H1 (cell line): ENCODE results near the gene INTS1. TPM values are rescaled to one million over a fixed set of nuclear protein-coding genes. Genes with fewer than 3 reads are reported as not detected.

Experiments used
- CTCF ChIA-PET: fragments of 300-600 bp; sonication (Branson Sonifier 250); formaldehyde crosslinking; loops from one replicate; lab custom pipeline; 2021; ENCODE audit not compliant: partially characterized antibody; lab: Charles Lee
- POLR2A ChIA-PET: fragments of 300-600 bp; sonication (Branson Sonifier 250); formaldehyde crosslinking; loops from one replicate; lab custom pipeline; 2021; ENCODE audit warnings: inconsistent platforms; ENCODE audit not compliant: partially characterized antibody; lab: Charles Lee
- DNase-seq, 2 experiments: peaks; one replicate each; pipeline versions ENCODE4 v3.0.0 to v3.0.0-alpha.2; 2010 to 2022; ENCODE audit warnings: low spot score in 2 of 2, low read depth in 1 of 2, mixed read lengths in 1 of 2
- FAIRE-seq: peaks from 2 replicates; lab custom pipeline; 2011; peaks lifted over from hg19 to GRCh38; lab: Jason Lieb, UNC
- H2AFZ ChIP-seq: 2 replicates; pipeline ENCODE4 v1.8.1; 2012; ENCODE audit warnings: low read length, inconsistent platforms
- H2AK5ac ChIP-seq: 2 replicates; pipeline ENCODE4 v1.6.1; 2013; ENCODE audit warnings: low read depth, low read length
- H2BK120ac ChIP-seq: replicated peaks from 2 replicates; pipeline ENCODE3; 2013; ENCODE audit warnings: low read depth, low read length, inconsistent platforms
- H2BK12ac ChIP-seq: 2 replicates; pipeline ENCODE4 v1.6.1; 2013; ENCODE audit warnings: low read depth, low read length
- H2BK15ac ChIP-seq: 2 replicates; pipeline ENCODE4 v1.6.1; 2013; ENCODE audit warnings: low read length
- H2BK20ac ChIP-seq: 2 replicates; pipeline ENCODE4 v1.6.1; 2013; ENCODE audit warnings: low read length
- H2BK5ac ChIP-seq: 2 replicates; pipeline ENCODE4 v1.6.1; 2013; ENCODE audit warnings: low read depth, low read length
- H3K14ac ChIP-seq: 2 replicates; pipeline ENCODE4 v1.6.1; 2013; ENCODE audit warnings: inconsistent platforms; ENCODE audit not compliant: insufficient read length
- H3K18ac ChIP-seq: 2 replicates; pipeline ENCODE4 v1.6.1; 2013; ENCODE audit warnings: low read length; ENCODE audit errors: extremely low read depth
- H3K23ac ChIP-seq: 2 replicates; pipeline ENCODE4 v1.6.1; 2013; ENCODE audit warnings: inconsistent platforms; ENCODE audit not compliant: insufficient read length
- H3K23me2 ChIP-seq: 2 replicates; pipeline ENCODE4 v1.6.1; 2013; ENCODE audit warnings: low read depth, low read length
- H3K27ac ChIP-seq: 2 replicates; pipeline ENCODE4 v1.6.1; 2011; ENCODE audit warnings: low read depth, low read length, inconsistent platforms
- H3K27me3 ChIP-seq, 4 experiments: replicated peaks in 1 of 4; 1 replicate in 1 of 4; 2 replicates in 3 of 4; pipeline versions ENCODE4 v1.6.1 to v1.8.1; 2011 to 2013; ENCODE audit warnings: low read length in 3 of 4, mild to moderate bottlenecking in 3 of 4, inconsistent platforms in 2 of 4, mixed read lengths in 2 of 4, moderate library complexity in 1 of 4; ENCODE audit not compliant: control insufficient read depth in 3 of 4, insufficient read depth in 3 of 4; ENCODE audit errors: extremely low read depth in 1 of 4
- H3K36me3 ChIP-seq, 4 experiments: 2 replicates each; pipeline versions ENCODE4 v1.6.1 to v1.8.1; 2011 to 2013; ENCODE audit warnings: mild to moderate bottlenecking in 4 of 4, low read length in 3 of 4, moderate library complexity in 2 of 4, control low read depth in 1 of 4, inconsistent platforms in 1 of 4; ENCODE audit not compliant: insufficient read depth in 4 of 4, control insufficient read depth in 2 of 4
- H3K4ac ChIP-seq: replicated peaks from 2 replicates; pipeline ENCODE3; 2013; ENCODE audit warnings: low read length, low read depth, mixed read lengths, inconsistent platforms; ENCODE audit not compliant: insufficient read length
- H3K4me1 ChIP-seq, 4 experiments: replicated peaks in 1 of 4; 1 replicate in 1 of 4; 2 replicates in 3 of 4; pipeline versions ENCODE4 v1.6.1 to v1.8.1; 2011 to 2013; ENCODE audit warnings: low read length in 3 of 4, inconsistent platforms in 2 of 4, mixed read lengths in 1 of 4; ENCODE audit not compliant: insufficient read depth in 4 of 4, control insufficient read depth in 3 of 4
- H3K4me2 ChIP-seq, 2 experiments: 2 replicates each; pipeline versions ENCODE4 v1.6.1 to v1.8.1; 2011 to 2013; ENCODE audit warnings: low read depth in 2 of 2, low read length in 2 of 2, control low read depth in 1 of 2, inconsistent platforms in 1 of 2, mild to moderate bottlenecking in 1 of 2; ENCODE audit not compliant: insufficient read depth in 1 of 2
- H3K4me3 ChIP-seq, 4 experiments: fragments of 200-600, 300-600 bp in 1 of 4; sonication (generic), shearing (Covaris generic), sonication (Bioruptor Twin) in 1 of 4; 2 replicates each; pipeline versions ENCODE4 v1.5.1 to v1.8.1; 2011 to 2016; ENCODE audit warnings: low read length in 4 of 4, low read depth in 3 of 4, control low read depth in 2 of 4, inconsistent platforms in 2 of 4, mild to moderate bottlenecking in 2 of 4, mixed read lengths in 1 of 4, moderate library complexity in 1 of 4; ENCODE audit not compliant: insufficient read depth in 2 of 4; ENCODE audit errors: extremely low read depth in 1 of 4
- H3K56ac ChIP-seq: replicated peaks from 2 replicates; pipeline ENCODE3; 2013; ENCODE audit warnings: low read depth, mild to moderate bottlenecking, mixed read lengths, low read length, inconsistent platforms; ENCODE audit not compliant: insufficient read length
- H3K79me1 ChIP-seq: 2 replicates; pipeline ENCODE4 v1.6.1; 2013; ENCODE audit warnings: low read depth, low read length, control low read depth
- H3K79me2 ChIP-seq, 2 experiments: 2 replicates each; pipeline versions ENCODE4 v1.6.1 to v1.8.1; 2012 to 2013; ENCODE audit warnings: low read length in 2 of 2, mild to moderate bottlenecking in 2 of 2, inconsistent platforms in 1 of 2; ENCODE audit not compliant: insufficient read depth in 2 of 2, control insufficient read depth in 1 of 2
- H3K9ac ChIP-seq, 4 experiments: replicated peaks in 1 of 4; 1 replicate in 1 of 4; 2 replicates in 3 of 4; pipeline versions ENCODE4 v1.6.1 to v1.8.1; 2011 to 2013; ENCODE audit warnings: low read depth in 3 of 4, low read length in 3 of 4, control low read depth in 2 of 4, mild to moderate bottlenecking in 2 of 4, moderate library complexity in 2 of 4, inconsistent platforms in 1 of 4; ENCODE audit errors: extremely low read depth in 1 of 4
- H3K9me3 ChIP-seq, 2 experiments: 2 replicates each; pipeline versions ENCODE4 v1.6.1 to v1.8.1; 2012 to 2013; ENCODE audit warnings: mild to moderate bottlenecking in 2 of 2, moderate library complexity in 2 of 2, control low read depth in 1 of 2, inconsistent platforms in 1 of 2, low read depth in 1 of 2, low read length in 1 of 2, mixed read lengths in 1 of 2; ENCODE audit not compliant: insufficient read depth in 2 of 2
- H4K20me1 ChIP-seq, 2 experiments: replicated peaks in 1 of 2; 2 replicates each; pipeline versions ENCODE3 to v1.8.1; 2011 to 2013; ENCODE audit warnings: inconsistent platforms in 2 of 2, low read length in 2 of 2, mild to moderate bottlenecking in 1 of 2; ENCODE audit not compliant: insufficient read depth in 2 of 2, control insufficient read depth in 1 of 2
- H4K5ac ChIP-seq: 2 replicates; pipeline ENCODE4 v1.6.1; 2013; ENCODE audit warnings: low read length, low read depth, mixed read lengths, inconsistent platforms; ENCODE audit not compliant: insufficient read length
- H4K8ac ChIP-seq: 2 replicates; pipeline ENCODE4 v1.8.0; 2013; ENCODE audit warnings: mild to moderate bottlenecking, moderate library complexity, low read length, inconsistent platforms; ENCODE audit not compliant: insufficient read depth; ENCODE audit errors: extremely low read depth
- H4K91ac ChIP-seq: replicated peaks from 2 replicates; pipeline ENCODE3; 2013; ENCODE audit warnings: low read length, mixed read lengths, inconsistent platforms; ENCODE audit not compliant: insufficient read length
- GABPA ChIP-seq: IDR thresholded peaks from 2 replicates; pipeline ENCODE4 v1.6.1; 2011; ENCODE audit warnings: mild to moderate bottlenecking, low read length, moderate library complexity, borderline replicate concordance; ENCODE audit not compliant: insufficient read depth
- WGBS, 2 experiments: shearing (Covaris generic) in 1 of 2; methylation state at CpG; one replicate each; pipeline versions ENCODE4 v1.1.6 to v1.1.7; 2013 to 2015; ENCODE audit warnings: low lambda C conversion rate in 2 of 2, mixed read lengths in 2 of 2, inconsistent platforms in 1 of 2, low coverage in 1 of 2, missing lambda C conversion rate in 1 of 2; ENCODE audit not compliant: insufficient replicate concordance in 2 of 2, insufficient coverage in 1 of 2, insufficient read length in 1 of 2; ENCODE audit errors: extremely low coverage in 1 of 2, missing lambda C conversion rate in 1 of 2; 5-methylcytosine and 5-hydroxymethylcytosine counted together
- polyA plus RNA-seq, 7 experiments: library from polyadenylated mRNA; depleted of rRNA in 3 of 7; stranded (reverse) in 5 of 7; unstranded in 2 of 7; fragments of >200 nt in 5 of 7; fragments of 200-250 nt in 2 of 7; gene quantifications; 1 replicate in 5 of 7; 2 replicates in 1 of 7; 4 replicates in 1 of 7; pipeline versions ENCODE4 v1.2.1 to v1.2.3, GENCODE V29; 2011 to 2013; ENCODE audit warnings: missing spikeins in 2 of 7, mixed read lengths in 2 of 7
- total RNA-seq: library from RNA; stranded (reverse); fragmentation: NEBNext Ultra II Directional; extraction: Animal tissue kit (Norgen Biotek cat#: 25700); gene quantifications from 2 replicates; pipeline ENCODE4 v1.2.1, GENCODE V29; 2021

The INTS1 gene
- total and polyA plus RNA-seq, 2 of the 8 experiments (the other 6 are each of a cell fraction or from before 2014, with no cell fraction given), result 76.9 to 104 TPM

DNA sequence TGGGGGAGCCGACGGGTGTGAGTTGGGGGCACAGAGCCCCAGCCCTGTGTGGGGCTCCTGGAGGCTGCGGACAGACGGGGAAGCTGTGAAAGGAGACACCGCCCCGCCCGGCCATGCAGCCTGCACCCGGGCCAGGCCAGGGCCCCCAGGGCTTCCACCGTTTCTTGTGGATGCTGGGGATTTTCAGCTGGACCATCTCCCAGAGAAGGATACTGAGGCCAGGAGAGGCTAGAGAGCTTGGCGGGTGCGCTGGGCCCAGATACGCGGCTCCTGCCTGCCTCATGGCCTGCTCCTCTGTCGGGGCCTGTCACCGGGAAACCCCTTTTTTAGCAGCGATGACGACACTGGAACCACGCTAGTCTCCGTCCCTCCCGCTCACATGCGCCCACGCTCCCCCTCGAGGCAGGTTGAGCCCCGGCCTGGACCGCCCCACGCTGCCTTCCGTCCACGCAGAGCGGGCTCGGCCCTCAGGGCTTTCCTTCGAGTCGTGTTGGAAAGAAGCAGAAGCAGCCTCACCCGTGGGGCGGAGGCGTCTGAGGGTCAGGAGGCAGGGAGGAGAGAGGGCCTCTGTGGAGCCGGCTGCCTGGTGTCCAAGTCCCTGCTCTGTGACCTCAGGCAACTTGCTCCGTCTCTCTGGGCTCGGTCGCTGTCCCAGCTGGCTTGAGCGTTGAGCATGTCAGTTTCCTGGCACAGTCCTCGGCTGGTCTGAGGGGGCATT, 40.1 kb upstream of the INTS1 start:
- no peak for TF ChIP-seq GABPA
- TF ChIP-seq, all 59 proteins: peak for 0
- CTCF ChIA-PET, result interaction anchor here (0.9 to 3.7 kb wide), 7 partner anchors 8 to 70 kb away, joined by 3 to 15 read pairs (median 4); partner anchors contain the start of gene TMEM184A
- WGBS, 2 experiments, result 90% methylated on average over 32 of the region's 41 CpGs; no CpG with 5 or more reads in 1 of the 2 experiments

More for the DNA sequence above, 40.1 kb upstream of the INTS1 start:
- no peak overlapping the region for H2BK20ac ChIP-seq
- FAIRE-seq (no peak), DNase-seq (no peak)
- H4K20me1 ChIP-seq, result peaks cover 0 to 9% of the 10 kb centered on the region in 2 experiments
- H3K4me3 ChIP-seq, result no peak overlapping the region
- no peak overlapping the region for H4K5ac ChIP-seq
- H2BK120ac ChIP-seq, result no peak overlapping the region
- H3K79me1 ChIP-seq, result no peaks in the 10 kb centered on the region; the same call in 1 of the 2 replicates
- H3K18ac ChIP-seq, result no peak overlapping the region
- no peaks in the 10 kb centered on the region for H3K23me2 ChIP-seq
- H4K8ac ChIP-seq, result no peak overlapping the region; the same call in 1 of the 2 replicates
- no peaks in the 10 kb centered on the region for H3K79me2 ChIP-seq
- no peak overlapping the region for H3K14ac ChIP-seq
- no peak overlapping the region for H2AK5ac ChIP-seq
- peaks cover 0 to 15% (median 0%) of the 10 kb centered on the region in 4 experiments; a peak in 4 of 8 replicates for H3K36me3 ChIP-seq
- no peak overlapping the region for H2AFZ ChIP-seq
- H4K91ac ChIP-seq, result no peak overlapping the region
- H3K4me1 ChIP-seq, result no peaks in the 10 kb centered on the region
- no peak overlapping the region for H3K4me2 ChIP-seq
- no peak overlapping the region for H2BK5ac ChIP-seq
- no peak overlapping the region for H2BK15ac ChIP-seq
- H3K23ac ChIP-seq, result no peak overlapping the region
- POLR2A ChIA-PET, result interaction anchor here (0.6 to 4.9 kb wide), 5 partner anchors 11 to 39 kb away, joined by 3 to 26 read pairs (median 3); no protein-coding TSS in a partner anchor
- H2BK12ac ChIP-seq, result no peak overlapping the region
- H3K9me3 ChIP-seq, result no peaks in the 10 kb centered on the region
- no peak overlapping the region for H3K4ac ChIP-seq
- no peak overlapping the region; a peak in 1 of 7 replicates for H3K9ac ChIP-seq
- H3K27ac ChIP-seq, result no peak overlapping the region
- no peak overlapping the region for H3K56ac ChIP-seq
- H3K27me3 ChIP-seq, result no peaks in the 10 kb centered on the region
